Adipose tissue (tissue), 3 donors: Measurements from ENCODE around the gene CCDC40. TPM values are rescaled to one million over a fixed set of nuclear protein-coding genes. Genes with fewer than 3 reads are reported as not detected.

Experiments
- H3K27ac ChIP-seq: one replicate; pipeline ENCODE4 v1.5.1; 2013; ENCODE audit warnings: low read depth, low read length
- WGBS, 3 donors: extraction: QIAGEN DNeasy Blood & Tissue Kit; methylation state at CpG; one replicate each; pipeline ENCODE4 v1.1.7; 2013; 5-methylcytosine and 5-hydroxymethylcytosine counted together
- polyA plus RNA-seq, 3 donors: library from polyadenylated mRNA; stranded (reverse); fragments of 200-250 nt; gene quantifications; one replicate each; pipeline ENCODE4 v1.2.3, GENCODE V29; 2013
- donor health status: healthy with polysubstance abuse.
- donor health status: Bipolar disorder and iron deficiency.
- donor health status: healthy.

Gene CCDC40
- polyA plus RNA-seq, 3 donors: 1.4 to 2.9 (median 2.1) TPM

GRCh38 chr17:80117491-80118401 is 81.3 kb downstream of the CCDC40 start:
- WGBS, 3 donors: 88 to 90% (median 89%) methylated on average over 31 of the region's 31 CpGs
- no peak overlapping the region for H3K27ac ChIP-seq

GRCh38 chr17:80118601-80119270 is 82.3 kb downstream of the CCDC40 start:
- WGBS, 3 donors: 89 to 93% (median 92%) methylated on average over 34 to 35 of the region's 35 CpGs
- no peak overlapping the region for H3K27ac ChIP-seq

GRCh38 chr17:80119271-80119791 is 82.9 kb downstream of the CCDC40 start:
- WGBS, 3 donors: 92 to 95% (median 94%) methylated on average over 23 to 24 of the region's 24 CpGs
- no peak overlapping the region for H3K27ac ChIP-seq

GRCh38 chr17:80119839-80120238 is 83.4 kb downstream of the CCDC40 start:
- H3K27ac ChIP-seq: no peak overlapping the region
- 90 to 94% (median 90%) methylated on average over 9 of the region's 9 CpGs for WGBS, 3 donors

- H3K27ac ChIP-seq: no peak overlapping the region
- WGBS, 3 donors: 89 to 91% (median 91%) methylated on average over 17 of the region's 17 CpGs
These were observed 85.7 kb downstream of the CCDC40 start for GRCh38 chr17:80122026-80122575.

DNA sequence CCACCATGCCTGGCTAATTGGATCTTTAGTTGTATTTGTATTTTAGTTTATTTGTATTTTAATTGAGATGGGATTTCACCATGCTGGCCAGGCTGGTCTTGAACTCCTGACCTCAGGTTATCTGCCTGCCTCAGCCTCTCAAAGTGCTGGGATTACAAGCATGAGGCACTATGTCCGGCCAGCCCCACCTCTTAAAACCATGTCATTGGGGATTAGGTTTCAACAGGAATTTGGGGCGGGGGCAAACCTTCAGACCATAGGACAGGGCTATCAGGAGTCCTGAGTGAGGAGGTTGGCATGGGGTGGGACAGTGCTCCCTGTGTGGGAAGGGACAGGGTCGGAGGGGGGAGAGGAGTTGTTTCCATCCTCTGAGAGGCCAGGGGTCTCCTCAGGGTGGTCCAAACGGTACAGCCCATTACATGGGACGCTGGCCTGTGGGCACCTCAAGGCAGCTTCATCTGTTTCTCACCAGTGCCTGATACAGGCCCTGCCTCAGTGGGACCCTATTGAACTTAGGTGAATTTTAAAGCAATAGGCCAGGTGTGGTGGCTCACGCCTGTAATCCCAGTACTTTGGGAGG is 86.6 kb downstream of the CCDC40 start:
- H3K27ac ChIP-seq: no peak overlapping the region
- 85 to 95% (median 85%) methylated on average over 6 of the region's 6 CpGs for WGBS, 3 donors

DNA sequence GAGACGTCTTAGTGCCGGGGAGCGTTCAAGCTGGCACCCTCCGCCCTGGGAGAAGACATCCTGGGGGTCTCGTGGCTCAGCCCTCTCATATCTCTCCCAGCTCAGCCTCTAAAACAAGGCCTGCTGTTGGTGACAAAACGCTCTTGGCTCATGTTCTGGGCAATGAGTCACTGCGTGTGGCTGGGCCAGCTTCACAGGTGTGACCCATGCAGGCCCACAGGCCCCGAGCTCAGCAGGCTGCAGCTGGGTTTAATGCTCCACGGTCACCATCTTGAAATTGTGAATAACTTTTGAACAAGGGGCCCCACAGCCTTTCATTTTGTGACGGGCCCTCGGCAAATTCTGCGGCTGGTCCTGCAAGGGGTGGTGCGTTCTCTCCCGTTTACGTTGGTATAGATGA is 87.3 kb downstream of the CCDC40 start:
- WGBS, 3 donors: 80 to 85% (median 85%) methylated on average over 15 of the region's 15 CpGs
- H3K27ac ChIP-seq: no peak overlapping the region

- WGBS, 3 donors: 48 to 70% (median 56%) methylated on average over 15 of the region's 15 CpGs
- no peak overlapping the region for H3K27ac ChIP-seq
These were observed 88.0 kb downstream of the CCDC40 start for GRCh38 chr17:80124351-80124981.

DNA sequence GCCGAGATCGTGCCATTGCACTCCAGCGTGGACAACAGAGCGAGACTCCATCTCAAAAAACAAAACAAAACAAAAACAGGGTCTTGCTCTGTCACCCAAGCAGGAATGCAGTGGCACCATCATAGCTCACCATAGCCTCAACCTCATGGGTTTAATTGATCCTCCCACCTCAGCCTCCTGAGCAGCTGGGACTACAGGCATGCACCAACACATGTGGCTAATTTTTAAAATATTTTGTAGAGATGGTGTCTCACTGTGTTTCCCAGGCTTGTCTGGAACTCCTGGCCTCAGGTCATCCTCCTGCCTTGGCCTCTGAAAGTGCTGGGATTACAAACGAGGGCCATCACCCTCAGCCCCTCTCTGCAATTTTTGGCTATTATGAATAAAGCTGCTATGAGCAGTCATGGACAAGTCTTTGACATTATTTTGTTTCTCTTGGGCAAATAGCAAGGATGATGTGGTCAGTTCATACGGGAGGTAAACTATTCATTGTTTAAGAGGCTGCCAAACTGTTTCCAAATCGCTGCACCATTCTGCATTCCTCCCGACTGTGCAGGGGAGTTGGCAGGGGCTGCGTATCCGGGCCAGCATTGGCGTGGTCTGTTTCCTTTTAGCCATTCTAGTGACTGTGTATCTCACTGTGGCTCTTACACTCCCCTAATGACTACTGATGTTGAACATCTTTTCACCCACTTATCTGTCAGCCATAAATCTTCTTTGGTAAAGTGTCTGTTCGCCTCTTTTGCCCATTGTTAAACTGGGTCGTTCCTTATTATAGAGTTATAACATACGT is 89.4 kb downstream of the CCDC40 start:
- WGBS, 3 donors: 58 to 71% (median 64%) methylated on average over 14 of the region's 14 CpGs
- H3K27ac ChIP-seq: no peak overlapping the region

GRCh38 chr17:80126449-80126715 is 89.9 kb downstream of the CCDC40 start:
- 75 to 79% (median 78%) methylated on average over 3 of the region's 3 CpGs for WGBS, 3 donors
- H3K27ac ChIP-seq: no peak overlapping the region

DNA sequence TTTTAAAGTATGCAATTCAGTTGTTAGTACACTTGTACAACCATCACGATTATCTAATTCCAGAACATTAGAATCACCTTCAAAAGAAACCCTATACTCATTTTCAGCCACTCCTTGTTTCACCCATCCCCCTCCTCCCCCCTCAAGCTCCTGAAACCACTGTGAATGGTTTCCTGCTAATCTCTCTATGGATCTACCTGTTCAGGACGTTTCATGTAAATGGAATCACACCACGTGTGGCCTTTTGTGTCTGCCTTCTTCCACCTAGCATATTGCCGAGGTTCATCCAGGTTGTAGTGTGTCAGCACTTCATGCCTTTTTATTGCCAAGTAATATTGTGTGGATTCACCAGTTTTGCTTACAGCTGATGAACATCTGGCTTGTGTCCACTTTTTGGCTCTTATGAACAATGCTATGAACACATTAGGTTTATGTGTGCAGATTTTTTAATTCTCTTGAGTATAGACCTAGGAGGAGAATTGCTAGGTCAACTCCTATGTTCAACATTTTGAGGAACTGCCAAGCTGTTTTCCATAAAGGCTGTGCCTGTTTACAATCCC is 92.6 kb downstream of the CCDC40 start:
- H3K27ac ChIP-seq: no peak overlapping the region
- 36 to 38% (median 36%) methylated on average over 4 of the region's 4 CpGs for WGBS, 3 donors

DNA sequence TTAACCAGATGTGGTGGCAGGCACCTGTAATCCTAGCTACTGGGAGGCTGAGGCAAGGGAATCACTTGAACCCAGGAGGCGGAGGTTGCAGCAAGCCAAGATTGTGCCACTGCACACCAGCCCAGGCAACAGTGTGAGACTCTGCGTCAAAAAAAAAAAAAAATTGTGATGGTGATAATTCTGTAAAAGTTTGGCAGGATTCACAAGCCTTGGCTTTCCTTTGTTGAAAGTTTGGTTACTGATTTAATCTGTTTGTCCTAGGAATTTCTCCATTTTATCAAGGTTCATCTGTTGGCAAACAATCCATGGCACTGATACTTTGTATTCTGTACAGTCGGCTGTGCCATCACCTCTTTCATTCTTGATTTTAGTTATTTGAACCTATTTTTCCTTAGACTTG is 94.5 kb downstream of the CCDC40 start:
- no peak overlapping the region for H3K27ac ChIP-seq
- WGBS, 3 donors: 65 to 95% (median 88%) methylated on average over 3 of the region's 3 CpGs

- 83 to 90% (median 86%) methylated on average over 5 of the region's 5 CpGs for WGBS, 3 donors
- H3K27ac ChIP-seq: no peak overlapping the region
These were observed 96.6 kb downstream of the CCDC40 start for GRCh38 chr17:80132906-80133625.

DNA sequence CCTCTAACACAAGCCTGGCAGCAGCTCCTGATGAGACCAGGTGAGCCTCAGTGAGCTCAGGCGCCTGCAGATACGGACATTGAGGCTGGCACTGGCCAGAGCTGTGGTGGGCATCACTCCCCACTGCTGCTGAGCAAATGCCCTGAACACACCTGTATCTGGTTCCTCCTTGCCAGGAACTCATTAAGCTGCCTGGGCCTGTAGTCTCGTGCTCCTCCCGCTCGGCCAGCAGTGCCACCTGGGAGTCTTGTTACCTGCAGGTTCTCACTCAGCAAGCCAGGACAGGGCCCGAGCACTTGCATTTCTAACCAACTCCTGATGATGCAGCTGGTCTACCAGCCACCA is 97.2 kb downstream of the CCDC40 start:
- no peak overlapping the region for H3K27ac ChIP-seq
- WGBS, 3 donors: 96 to 98% (median 97%) methylated on average over 6 of the region's 6 CpGs

DNA sequence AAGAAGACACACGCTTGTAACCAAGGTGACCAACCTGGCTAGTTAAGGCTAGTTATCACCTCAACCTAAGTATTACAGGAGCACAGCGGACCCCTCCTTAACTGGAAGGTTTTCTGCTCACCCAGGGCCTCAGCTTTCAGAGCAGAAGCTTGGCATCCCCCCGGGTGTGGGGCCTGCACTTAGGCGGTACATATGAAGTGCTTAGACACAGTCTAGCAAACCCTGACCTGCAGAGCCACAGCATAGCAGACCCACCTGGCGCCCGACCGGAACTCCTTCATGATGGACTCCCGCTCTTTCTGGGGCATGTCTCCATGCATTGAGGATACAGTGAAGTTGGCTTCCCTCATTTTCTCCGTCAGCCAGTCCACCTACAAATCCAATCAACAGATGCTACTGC is 100.7 kb downstream of the CCDC40 start:
- 95 to 97% (median 96%) methylated on average over 9 of the region's 9 CpGs for WGBS, 3 donors
- no peak overlapping the region for H3K27ac ChIP-seq

- 92 to 93% (median 93%) methylated on average over 18 of the region's 18 CpGs for WGBS, 3 donors
- H3K27ac ChIP-seq: no peak overlapping the region
These were observed 102.5 kb downstream of the CCDC40 start for GRCh38 chr17:80138856-80139426.
